Esophagus squamous epithelium (tissue), 4 donors: ENCODE data around the gene CHPF2.

Experiments
- CTCF ChIP-seq, 6 experiments: fragments of 450-650 bp in 4 of 6; fragments of 200-600 bp in 2 of 6; sonication (generic) in 2 of 6; IDR thresholded peaks; one replicate each; pipeline ENCODE4 v1.5.1; 2016 to 2019; ENCODE audit warnings: antibody characterized with exemption in 6 of 6, mild to moderate bottlenecking in 4 of 6, moderate library complexity in 4 of 6
- POLR2A ChIP-seq, 4 donors: fragments of 450-650 bp; IDR thresholded peaks; one replicate each; pipeline ENCODE4 v1.6.1; 2017; ENCODE audit warnings: antibody characterized with exemption in 4 of 4, mild to moderate bottlenecking in 4 of 4, moderate library complexity in 3 of 4

- TF ChIP-seq CTCF (IDR thresholded peaks at IDR 0.05): no peak
- no peak for TF ChIP-seq POLR2A (IDR thresholded peaks at IDR 0.05)
These were observed 43.2 kb upstream of the CHPF2 start for GRCh38 chr7:151189038-151189437.
